Ectodermal cell (in vitro differentiated cells): ENCODE data around the gene IL16.

Experiments used
- H3K27ac ChIP-seq: 2 replicates; pipeline ENCODE4 v1.7.0; 2013; ENCODE audit warnings: mild to moderate bottlenecking, low read depth, low read length; ENCODE audit not compliant: insufficient read depth, poor library complexity, severe bottlenecking
- H3K27me3 ChIP-seq: 2 replicates; pipeline ENCODE4 v1.7.0; 2013; ENCODE audit warnings: mild to moderate bottlenecking, low read length; ENCODE audit not compliant: insufficient read depth, control insufficient read depth, poor library complexity, severe bottlenecking
- H3K36me3 ChIP-seq: one replicate; pipeline ENCODE4 v1.7.0; 2013; ENCODE audit warnings: low read length; ENCODE audit not compliant: control insufficient read depth, insufficient read depth
- H3K4me1 ChIP-seq: one replicate; pipeline ENCODE4 v1.7.0; 2013; ENCODE audit warnings: low read length; ENCODE audit not compliant: control insufficient read depth, insufficient read depth
- H3K4me3 ChIP-seq: 2 replicates; pipeline ENCODE4 v1.7.0; 2013; ENCODE audit warnings: low read depth, low read length, control low read depth; ENCODE audit not compliant: insufficient read depth
- H3K9me3 ChIP-seq: 2 replicates; pipeline ENCODE4 v1.7.0; 2013; ENCODE audit warnings: mild to moderate bottlenecking, low read length, moderate library complexity; ENCODE audit not compliant: control insufficient read depth
- WGBS, 2 experiments: methylation state at CpG; one replicate each; pipeline ENCODE4 v1.1.7; 2013; ENCODE audit warnings: missing lambda C conversion rate in 2 of 2; 5-methylcytosine and 5-hydroxymethylcytosine counted together

Gene IL16

GRCh38 chr15:81174125-81174791 lies 22.4 kb upstream of the IL16 start:
- H3K36me3 ChIP-seq, result no peaks in the 10 kb centered on the region
- peaks cover 8% of the 10 kb centered on the region for H3K4me1 ChIP-seq
- H3K9me3 ChIP-seq, result no peaks in the 10 kb centered on the region
- H3K4me3 ChIP-seq, result no peak overlapping the region
- no peaks in the 10 kb centered on the region for H3K27me3 ChIP-seq
- WGBS, 2 experiments, result 74 to 92% methylated on average over 2 of the region's 2 CpGs
- no peak overlapping the region for H3K27ac ChIP-seq

GRCh38 chr15:81174792-81175327 lies 21.8 kb upstream of the IL16 start:
- H3K27ac ChIP-seq, result no peak overlapping the region
- WGBS, 2 experiments, result 88 to 95% methylated on average over 1 of the region's 1 CpG
- peaks cover 8% of the 10 kb centered on the region for H3K4me1 ChIP-seq
- no peak overlapping the region for H3K4me3 ChIP-seq
- H3K27me3 ChIP-seq, result no peaks in the 10 kb centered on the region
- no peaks in the 10 kb centered on the region for H3K9me3 ChIP-seq
- H3K36me3 ChIP-seq, result no peaks in the 10 kb centered on the region

- Histone ChIP-seq H3K36me3 (no peaks in the 10 kb centered on the region), H3K4me3 (no peak overlapping the region), H3K4me1 (peaks cover 8% of the 10 kb centered on the region), H3K9me3 (no peaks in the 10 kb centered on the region), H3K27me3 (no peaks in the 10 kb centered on the region), H3K27ac (no peak overlapping the region)
- 90 to 92% methylated on average over 1 of the region's 1 CpG for WGBS, 2 experiments
These were observed 21.2 kb upstream of the IL16 start for GRCh38 chr15:81175496-81175895.

- Histone ChIP-seq H3K27me3 (no peaks in the 10 kb centered on the region), H3K9me3 (no peaks in the 10 kb centered on the region), H3K27ac (no peak overlapping the region), H3K36me3 (no peaks in the 10 kb centered on the region), H3K4me1 (peaks cover 8% of the 10 kb centered on the region), H3K4me3 (no peak overlapping the region)
- 91 to 93% methylated on average over 16 of the region's 16 CpGs for WGBS, 2 experiments
These were observed 20.3 kb upstream of the IL16 start for GRCh38 chr15:81176291-81176893.

GRCh38 chr15:81178365-81178764 lies 18.3 kb upstream of the IL16 start:
- no peaks in the 10 kb centered on the region for H3K36me3 ChIP-seq
- peaks cover 13% of the 10 kb centered on the region for H3K4me1 ChIP-seq
- H3K27me3 ChIP-seq, result peaks cover 3% of the 10 kb centered on the region
- no peak overlapping the region for H3K27ac ChIP-seq
- no peaks in the 10 kb centered on the region for H3K9me3 ChIP-seq
- no peak overlapping the region for H3K4me3 ChIP-seq
- 93 to 96% methylated on average over 1 of the region's 2 CpGs for WGBS, 2 experiments

GRCh38 chr15:81181220-81181619 lies 15.5 kb upstream of the IL16 start:
- Histone ChIP-seq H3K4me3 (no peak overlapping the region), H3K36me3 (no peaks in the 10 kb centered on the region), H3K27ac (no peak overlapping the region), H3K27me3 (peaks cover 3% of the 10 kb centered on the region), H3K4me1 (peaks cover 6% of the 10 kb centered on the region), H3K9me3 (no peaks in the 10 kb centered on the region)
- WGBS, 2 experiments, result 86 to 90% methylated on average over 3 of the region's 3 CpGs

- WGBS, 2 experiments, result 63 to 66% methylated on average over 13 of the region's 13 CpGs
- H3K36me3 ChIP-seq, result no peaks in the 10 kb centered on the region
These were observed 14.5 kb upstream of the IL16 start for GRCh38 chr15:81182031-81182755.

GRCh38 chr15:81182756-81183438 lies 13.8 kb upstream of the IL16 start:
- Histone ChIP-seq H3K27me3 (peaks cover 3% of the 10 kb centered on the region), H3K4me3 (no peak overlapping the region), H3K4me1 (peaks cover 6% of the 10 kb centered on the region), H3K9me3 (no peaks in the 10 kb centered on the region), H3K36me3 (no peaks in the 10 kb centered on the region), H3K27ac (no peak overlapping the region)
- 63 to 68% methylated on average over 13 of the region's 13 CpGs for WGBS, 2 experiments

More at GRCh38 chr15:81182031-81182755, 14.5 kb upstream of the IL16 start:
- H3K9me3 ChIP-seq, result no peaks in the 10 kb centered on the region
- no peak overlapping the region for H3K27ac ChIP-seq
- H3K4me1 ChIP-seq, result peaks cover 6% of the 10 kb centered on the region
- H3K27me3 ChIP-seq, result peaks cover 3% of the 10 kb centered on the region
- H3K4me3 ChIP-seq, result no peak overlapping the region

GRCh38 chr15:81183439-81183775 lies 13.3 kb upstream of the IL16 start:
- Histone ChIP-seq H3K4me1 (peaks cover 6% of the 10 kb centered on the region), H3K9me3 (no peaks in the 10 kb centered on the region), H3K36me3 (no peaks in the 10 kb centered on the region), H3K4me3 (no peak overlapping the region), H3K27ac (no peak overlapping the region), H3K27me3 (peaks cover 3% of the 10 kb centered on the region)
- 80 to 81% methylated on average over 4 of the region's 4 CpGs for WGBS, 2 experiments

GRCh38 chr15:81184188-81184587 lies 12.5 kb upstream of the IL16 start:
- Histone ChIP-seq H3K9me3 (no peaks in the 10 kb centered on the region), H3K27ac (no peak overlapping the region), H3K27me3 (peaks cover 3% of the 10 kb centered on the region), H3K4me3 (no peak overlapping the region), H3K4me1 (peaks cover 6% of the 10 kb centered on the region), H3K36me3 (no peaks in the 10 kb centered on the region)
- 75 to 81% methylated on average over 5 of the region's 5 CpGs for WGBS, 2 experiments
